ENCODE measurements around the gene COMMD2. TPM values are rescaled to one million over a fixed set of nuclear protein-coding genes. Genes with fewer than 3 reads are reported as not detected.

COMMD2 gene
- total and polyA plus RNA-seq, 8 donors, result 1.4 to 50.4 (median 14.9) TPM

DNA sequence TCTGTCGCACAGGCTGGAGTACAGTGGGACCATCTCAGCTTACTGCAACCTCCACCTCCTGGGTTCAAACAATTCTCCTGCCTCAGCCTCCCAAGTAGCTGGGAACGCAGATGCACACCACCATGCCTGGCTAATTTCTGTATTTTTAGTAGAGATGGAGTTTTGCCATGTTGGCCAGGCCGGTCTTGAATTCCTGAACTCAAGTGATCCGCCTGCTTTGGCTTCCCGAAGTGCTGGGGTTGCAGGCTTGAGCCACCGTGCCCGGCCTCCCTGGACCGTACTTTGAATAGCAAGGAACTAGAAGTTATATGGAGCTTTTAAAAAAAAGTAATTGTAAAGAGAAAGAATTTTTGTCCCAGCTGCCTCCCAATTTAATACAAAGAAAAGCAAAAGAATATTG lies 48.4 kb upstream of the COMMD2 start:
- Histone ChIP-seq H3K4me1 (no peaks in the 10 kb centered on the region), H3K9me3 (no peaks in the 10 kb centered on the region), H3K27ac (no peak overlapping the region), H3K27me3 (no peaks in the 10 kb centered on the region), H3K36me3 (no peaks in the 10 kb centered on the region), H3K4me3 (no peak overlapping the region)
- TF ChIP-seq POLR2A (IDR thresholded peaks at IDR 0.05), result no peak
- TF ChIP-seq POLR2AphosphoS5 (IDR thresholded peaks at IDR 0.05), result no peak
- no peak for TF ChIP-seq EP300 (IDR thresholded peaks at IDR 0.05)
- TF ChIP-seq, protein P1, sequence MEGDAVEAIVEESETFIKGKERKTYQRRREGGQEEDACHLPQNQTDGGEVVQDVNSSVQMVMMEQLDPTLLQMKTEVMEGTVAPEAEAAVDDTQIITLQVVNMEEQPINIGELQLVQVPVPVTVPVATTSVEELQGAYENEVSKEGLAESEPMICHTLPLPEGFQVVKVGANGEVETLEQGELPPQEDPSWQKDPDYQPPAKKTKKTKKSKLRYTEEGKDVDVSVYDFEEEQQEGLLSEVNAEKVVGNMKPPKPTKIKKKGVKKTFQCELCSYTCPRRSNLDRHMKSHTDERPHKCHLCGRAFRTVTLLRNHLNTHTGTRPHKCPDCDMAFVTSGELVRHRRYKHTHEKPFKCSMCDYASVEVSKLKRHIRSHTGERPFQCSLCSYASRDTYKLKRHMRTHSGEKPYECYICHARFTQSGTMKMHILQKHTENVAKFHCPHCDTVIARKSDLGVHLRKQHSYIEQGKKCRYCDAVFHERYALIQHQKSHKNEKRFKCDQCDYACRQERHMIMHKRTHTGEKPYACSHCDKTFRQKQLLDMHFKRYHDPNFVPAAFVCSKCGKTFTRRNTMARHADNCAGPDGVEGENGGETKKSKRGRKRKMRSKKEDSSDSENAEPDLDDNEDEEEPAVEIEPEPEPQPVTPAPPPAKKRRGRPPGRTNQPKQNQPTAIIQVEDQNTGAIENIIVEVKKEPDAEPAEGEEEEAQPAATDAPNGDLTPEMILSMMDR (IDR thresholded peaks at IDR 0.05), result no peak
- no peak for DNase-seq
- intact Hi-C loops (cut with DNase I; ENCODE audit: low total_unique reads), result no loop called here
- WGBS, 5 donors, result 93 to 98% (median 96%) methylated on average over 8 of the region's 8 CpGs

DNA sequence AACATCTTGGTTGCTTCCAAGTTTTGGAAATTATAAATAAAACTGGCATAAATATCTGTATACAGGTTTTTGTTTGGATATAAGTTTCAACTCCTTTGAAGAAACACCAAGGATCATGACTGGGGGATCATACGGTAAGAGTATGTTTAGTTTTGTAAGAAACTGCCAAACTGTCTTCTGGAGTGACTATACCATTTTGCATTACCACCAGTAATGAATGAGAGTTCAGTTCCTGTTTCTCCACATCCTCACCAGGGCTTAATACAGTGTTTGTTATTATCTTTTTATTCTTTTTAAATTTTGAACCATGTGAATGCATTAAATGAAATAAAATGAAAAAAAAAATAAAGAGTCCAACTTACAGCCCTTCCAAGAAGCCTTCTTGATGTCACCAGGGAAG lies 43.7 kb upstream of the COMMD2 start:
- Histone ChIP-seq H3K4me3 (no peak overlapping the region), H3K36me3 (no peaks in the 10 kb centered on the region), H3K27me3 (no peaks in the 10 kb centered on the region), H3K4me1 (no peaks in the 10 kb centered on the region), H3K27ac (no peak overlapping the region), H3K9me3 (no peaks in the 10 kb centered on the region)
- no peak for DNase-seq
- TF ChIP-seq POLR2A (IDR thresholded peaks at IDR 0.05), result no peak
- no peak for TF ChIP-seq POLR2AphosphoS5 (IDR thresholded peaks at IDR 0.05)
- TF ChIP-seq, protein P1 (IDR thresholded peaks at IDR 0.05), result no peak
- TF ChIP-seq EP300 (IDR thresholded peaks at IDR 0.05), result no peak
- 71 to 88% (median 76%) methylated on average over 1 of the region's 1 CpG for whole genome bisulfite sequencing, 5 donors
- intact Hi-C loops (cut with DNase I; ENCODE audit: low total_unique reads), result no loop called here

DNA sequence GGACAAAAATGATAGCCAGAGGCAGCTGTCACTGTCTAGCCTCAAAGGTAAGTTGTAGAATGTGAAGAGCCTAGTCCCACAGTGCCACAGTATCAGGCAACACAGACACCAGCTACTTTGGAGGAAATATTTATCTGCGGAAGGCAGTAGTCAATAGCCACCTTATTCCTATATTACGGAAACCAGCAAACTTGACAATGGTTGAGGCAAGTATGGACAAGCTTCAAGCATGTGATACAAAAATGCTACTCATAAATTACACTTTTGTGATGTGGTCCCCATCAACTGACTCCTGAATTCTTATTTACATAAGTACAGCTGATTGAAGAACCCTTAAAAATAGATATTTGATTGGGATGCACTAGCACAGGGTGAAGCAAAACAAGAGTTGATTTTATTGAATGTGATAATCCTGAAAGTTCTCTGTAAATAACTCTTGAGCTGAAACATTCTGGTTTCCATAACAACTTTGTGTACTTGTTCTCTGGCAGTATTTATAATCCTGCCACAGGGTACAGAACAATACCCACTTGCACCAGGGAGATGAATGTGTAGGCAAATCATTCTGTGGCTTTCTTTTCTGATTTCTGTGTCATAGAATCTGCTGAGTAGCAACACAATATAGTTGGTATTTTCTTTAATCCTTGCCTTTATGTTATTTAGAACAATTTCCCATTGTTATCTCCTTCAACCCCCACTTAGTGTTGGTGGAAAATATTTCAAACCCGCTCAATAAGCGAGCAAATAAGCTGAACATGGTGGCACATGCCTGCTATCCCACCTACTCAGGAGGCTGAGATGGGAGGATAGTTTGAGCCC lies 40.4 kb upstream of the COMMD2 start, which contains the start of gene ANKUB1:
Gene ANKUB1 (minus strand): TSS at position 103 of the 819 bp plus-strand sequence. CDS start 188 bp downstream, outside the sequence.
- no peak for DNase-seq
- Histone ChIP-seq H3K4me1 (no peaks in the 10 kb centered on the region), H3K36me3 (no peaks in the 10 kb centered on the region), H3K27ac (no peak within 1 kb of the TSS), H3K9me3 (no peaks in the 10 kb centered on the region), H3K4me3 (no peak within 1 kb of the TSS), H3K27me3 (no peaks in the 10 kb centered on the region)
- intact Hi-C loops (cut with DNase I; ENCODE audit: low total_unique reads), result no loop called here
- TF ChIP-seq EP300 (IDR thresholded peaks at IDR 0.05) (no peak), POLR2A (IDR thresholded peaks at IDR 0.05) (no peak), POLR2AphosphoS5 (IDR thresholded peaks at IDR 0.05) (no peak)
- TF ChIP-seq, protein P1 (IDR thresholded peaks at IDR 0.05), result no peak
- WGBS, 5 donors, result 87 to 94% (median 89%) methylated on average over 4 of the region's 4 CpGs

DNA sequence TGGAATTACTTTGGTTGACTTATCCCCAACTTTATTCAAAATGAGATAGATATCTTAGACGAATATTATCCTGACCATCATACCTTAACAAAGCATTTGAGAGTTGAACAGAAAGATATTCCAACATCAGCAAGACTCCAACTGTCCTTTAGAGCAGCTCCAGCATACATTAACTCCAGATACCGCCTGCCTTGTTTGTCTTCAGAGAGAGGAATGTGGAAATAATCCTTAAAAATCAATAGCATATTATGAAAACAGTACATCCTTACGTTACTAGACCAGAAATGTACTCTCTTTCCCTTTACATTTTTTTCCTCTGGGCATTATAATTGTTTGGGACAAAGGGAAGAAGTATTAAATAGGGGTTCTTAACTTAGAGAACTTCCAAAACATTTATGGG lies 38.4 kb upstream of the COMMD2 start:
- Histone ChIP-seq H3K36me3 (no peaks in the 10 kb centered on the region), H3K4me3 (no peak overlapping the region), H3K4me1 (no peaks in the 10 kb centered on the region), H3K27ac (no peak overlapping the region), H3K27me3 (no peaks in the 10 kb centered on the region), H3K9me3 (no peaks in the 10 kb centered on the region)
- intact Hi-C loops (cut with DNase I; ENCODE audit: low total_unique reads), result no loop called here
- DNase-seq, result no peak
- 53 to 64% (median 60%) methylated on average over 3 of the region's 3 CpGs for WGBS, 5 donors
- TF ChIP-seq POLR2A (IDR thresholded peaks at IDR 0.05) (no peak), EP300 (IDR thresholded peaks at IDR 0.05) (no peak), POLR2AphosphoS5 (IDR thresholded peaks at IDR 0.05) (no peak)
- TF ChIP-seq, protein P1 (IDR thresholded peaks at IDR 0.05), result no peak
